Endothelial cell (in vitro differentiated cells): ENCODE data around the gene CACNA1D. TPM values are rescaled to one million over a fixed set of nuclear protein-coding genes. Genes with fewer than 3 reads are reported as not detected.

Source experiments
- DNase-seq: peaks from one replicate; pipeline ENCODE4 v3.0.0; 2021; ENCODE audit warnings: low spot score
- H3K27ac Mint-ChIP-seq: one replicate; pipeline ENCODE4 v1.8.0; 2021; ENCODE audit warnings: mixed read lengths, inconsistent platforms; ENCODE audit not compliant: unreplicated experiment
- H3K27me3 Mint-ChIP-seq: one replicate; pipeline ENCODE4 v1.8.0; 2021; ENCODE audit warnings: mild to moderate bottlenecking, moderate library complexity, mixed read lengths, inconsistent platforms; ENCODE audit not compliant: unreplicated experiment
- H3K36me3 Mint-ChIP-seq: one replicate; pipeline ENCODE4 v1.8.0; 2021; ENCODE audit warnings: mild to moderate bottlenecking, low read depth, mixed read lengths, inconsistent platforms; ENCODE audit not compliant: unreplicated experiment
- H3K4me1 Mint-ChIP-seq: one replicate; pipeline ENCODE4 v1.8.0; 2021; ENCODE audit warnings: mild to moderate bottlenecking, mixed read lengths, inconsistent platforms; ENCODE audit not compliant: unreplicated experiment
- H3K4me3 Mint-ChIP-seq: one replicate; pipeline ENCODE4 v1.8.0; 2021; ENCODE audit warnings: mild to moderate bottlenecking, mixed read lengths, inconsistent platforms; ENCODE audit not compliant: unreplicated experiment
- H3K9me3 Mint-ChIP-seq: one replicate; pipeline ENCODE4 v1.8.0; 2021; ENCODE audit warnings: mixed read lengths, inconsistent platforms; ENCODE audit not compliant: unreplicated experiment
- CTCF ChIP-seq: fragments of 200-600 bp; sonication (generic); IDR thresholded peaks from one replicate; pipeline ENCODE4 v1.5.0; 2021; ENCODE audit warnings: antibody characterized with exemption; ENCODE audit not compliant: unreplicated experiment
- total RNA-seq: library from RNA; stranded (reverse); fragmentation: NEBNext Ultra II Directional; extraction: Animal tissue kit (Norgen Biotek cat#: 25700); gene quantifications from one replicate; pipeline ENCODE4 v1.2.1, GENCODE V29; 2021; ENCODE audit not compliant: unreplicated experiment

Gene CACNA1D
- total RNA-seq, 1 donor from 2014 or later = 208 TPM

DNA sequence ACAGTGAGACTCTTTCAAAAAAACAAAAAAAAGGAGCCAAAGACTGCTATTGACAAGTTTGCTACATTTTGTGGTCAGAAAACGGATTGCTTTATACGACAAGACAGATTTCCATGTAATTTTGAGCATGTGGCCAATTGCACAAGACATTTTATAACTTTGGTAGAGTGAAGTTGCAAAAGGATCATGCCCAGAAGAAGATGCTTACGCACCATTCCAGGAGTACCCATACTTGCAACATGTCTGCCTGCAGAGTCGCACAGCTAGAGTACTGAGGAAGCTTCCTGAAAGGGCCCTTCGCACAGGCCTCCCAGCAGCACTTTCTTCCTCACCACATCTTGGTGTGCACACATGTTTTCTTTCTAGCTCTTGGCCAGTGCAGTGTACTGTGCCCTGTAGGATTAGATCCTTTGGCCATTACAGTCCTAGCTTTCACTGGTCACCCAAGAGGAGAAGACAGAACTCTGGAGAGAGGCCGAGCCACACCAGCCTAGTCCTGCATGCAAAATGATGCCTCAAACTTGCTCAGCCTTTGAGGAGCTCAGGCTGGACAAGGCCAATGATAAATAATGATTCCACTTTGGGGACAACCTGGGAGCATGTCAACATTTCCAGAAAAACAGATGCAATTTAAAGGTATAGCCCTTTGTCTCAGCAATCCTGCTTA lies 340.2 kb downstream of the CACNA1D start:
- no peak overlapping the region for H3K4me3 Mint-ChIP-seq
- no peak for TF ChIP-seq CTCF
- H3K27ac Mint-ChIP-seq = no peak overlapping the region
- no peaks in the 10 kb centered on the region for H3K36me3 Mint-ChIP-seq
- no peaks in the 10 kb centered on the region for H3K4me1 Mint-ChIP-seq
- no peak for DNase-seq
- H3K27me3 Mint-ChIP-seq = peaks cover 2% of the 10 kb centered on the region
- H3K9me3 Mint-ChIP-seq = no peaks in the 10 kb centered on the region

DNA sequence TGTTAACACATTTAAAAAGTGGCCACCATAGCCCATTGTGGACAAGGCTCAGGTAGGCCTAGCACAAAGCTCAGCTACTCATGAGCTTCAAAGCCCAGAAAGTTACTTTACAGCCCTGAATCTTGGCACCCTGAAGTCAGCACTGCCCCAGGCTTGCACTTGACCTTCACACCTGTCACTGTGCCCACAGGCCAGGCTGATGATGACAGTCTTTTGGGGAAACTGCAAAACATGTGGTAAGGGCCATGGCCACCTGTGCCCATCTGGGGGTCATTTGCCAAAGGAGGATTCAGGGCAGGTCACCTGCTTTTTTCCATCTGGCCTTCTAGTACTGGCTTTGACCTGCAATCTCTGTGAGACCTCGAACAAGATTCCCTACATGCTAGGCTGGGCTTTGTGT lies 340.8 kb downstream of the CACNA1D start:
- no peaks in the 10 kb centered on the region for H3K4me1 Mint-ChIP-seq
- H3K27me3 Mint-ChIP-seq = no peaks in the 10 kb centered on the region
- H3K27ac Mint-ChIP-seq = no peak overlapping the region
- H3K36me3 Mint-ChIP-seq = no peaks in the 10 kb centered on the region
- no peaks in the 10 kb centered on the region for H3K9me3 Mint-ChIP-seq
- DNase-seq = no peak
- no peak overlapping the region for H3K4me3 Mint-ChIP-seq
- TF ChIP-seq CTCF = no peak

GRCh38 chr3:53836084-53836872 lies 341.9 kb downstream of the CACNA1D start:
- Mint-ChIP-seq H3K27me3 (no peaks in the 10 kb centered on the region), H3K36me3 (no peaks in the 10 kb centered on the region), H3K4me1 (no peaks in the 10 kb centered on the region), H3K27ac (no peak overlapping the region), H3K9me3 (no peaks in the 10 kb centered on the region), H3K4me3 (no peak overlapping the region)
- no peak for TF ChIP-seq CTCF
- no peak for DNase-seq

DNA sequence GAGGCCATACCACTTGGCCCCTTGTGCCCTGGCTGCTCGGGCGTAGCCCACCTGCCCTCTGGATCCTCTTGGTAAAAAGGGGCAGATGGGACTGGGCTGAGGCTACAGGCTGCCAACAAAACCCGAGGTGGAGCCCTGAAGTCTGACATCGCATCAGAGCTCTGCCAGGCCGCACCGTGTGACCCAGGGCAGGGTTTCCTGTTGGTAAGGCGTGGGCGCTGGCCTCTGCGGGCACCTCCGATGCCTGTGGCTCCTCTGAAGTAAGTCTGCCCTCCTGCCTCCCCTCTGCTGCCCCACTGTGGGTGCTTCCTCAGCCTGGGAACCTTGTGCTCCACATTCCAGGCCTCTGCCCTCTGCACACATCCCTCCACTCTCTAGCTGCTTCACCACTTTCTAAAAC lies 342.9 kb downstream of the CACNA1D start:
- no peaks in the 10 kb centered on the region for H3K4me1 Mint-ChIP-seq
- H3K27ac Mint-ChIP-seq = no peak overlapping the region
- no peak overlapping the region for H3K4me3 Mint-ChIP-seq
- no peak for TF ChIP-seq CTCF
- DNase-seq = no peak
- no peaks in the 10 kb centered on the region for H3K9me3 Mint-ChIP-seq
- peaks cover 2% of the 10 kb centered on the region for H3K27me3 Mint-ChIP-seq
- H3K36me3 Mint-ChIP-seq = no peaks in the 10 kb centered on the region

- no peak overlapping the region for H3K27ac Mint-ChIP-seq
- no peaks in the 10 kb centered on the region for H3K4me1 Mint-ChIP-seq
- H3K27me3 Mint-ChIP-seq = peaks cover 8% of the 10 kb centered on the region
- TF ChIP-seq CTCF = no peak
- H3K4me3 Mint-ChIP-seq = no peak overlapping the region
- H3K9me3 Mint-ChIP-seq = no peaks in the 10 kb centered on the region
- no peak for DNase-seq
- no peaks in the 10 kb centered on the region for H3K36me3 Mint-ChIP-seq
These were observed 346.9 kb downstream of the CACNA1D start for GRCh38 chr3:53841296-53841695.
